CD4-positive, alpha-beta memory T cell (primary cell): ENCODE data around the gene AGAP1. TPM values are rescaled to one million over a fixed set of nuclear protein-coding genes. Genes with fewer than 3 reads are reported as not detected.

Source experiments
- CTCF ChIA-PET: fragments of 350-600 bp; sonication (Branson Sonifier 250); formaldehyde crosslinking; loops from one replicate; lab custom pipeline; 2021; ENCODE audit warnings: inconsistent platforms; ENCODE audit not compliant: partially characterized antibody; lab: Charles Lee
- POLR2A ChIA-PET: fragments of 350-600 bp; sonication (Branson Sonifier 250); formaldehyde crosslinking; loops from one replicate; lab custom pipeline; 2021; ENCODE audit not compliant: partially characterized antibody; lab: Charles Lee
- DNase-seq, 5 donors: peaks; one replicate each; pipeline versions ENCODE4 v3.0.0 to v3.0.0-alpha.2; 2020 to 2022; ENCODE audit warnings: mixed read lengths in 1 of 5
- H3K27ac ChIP-seq: one replicate; pipeline ENCODE4 v1.7.0; 2013; ENCODE audit warnings: low read depth, low read length
- H3K27me3 ChIP-seq: 2 replicates; pipeline ENCODE4 v1.7.0; 2013; ENCODE audit warnings: mild to moderate bottlenecking, low read length, moderate library complexity; ENCODE audit not compliant: insufficient read depth
- H3K36me3 ChIP-seq: 2 replicates; pipeline ENCODE4 v1.7.0; 2013; ENCODE audit warnings: mild to moderate bottlenecking, low read length, moderate library complexity; ENCODE audit not compliant: insufficient read depth
- H3K4me1 ChIP-seq: 2 replicates; pipeline ENCODE4 v1.7.0; 2013; ENCODE audit warnings: mild to moderate bottlenecking, low read length, moderate library complexity; ENCODE audit not compliant: insufficient read depth
- H3K4me3 ChIP-seq, 2 donors: one replicate each; pipeline ENCODE4 v1.7.0; 2013; ENCODE audit warnings: low read length in 2 of 2, mild to moderate bottlenecking in 1 of 2
- H3K9me3 ChIP-seq, 2 donors: one replicate each; pipeline ENCODE4 v1.7.0; 2013; ENCODE audit warnings: low read length in 2 of 2, control low read depth in 1 of 2; ENCODE audit not compliant: control insufficient read depth in 1 of 2
- H3K27ac Mint-ChIP-seq, 7 donors: one replicate each; pipeline ENCODE4 v1.8.0; 2020 to 2021; ENCODE audit warnings: mixed read lengths in 7 of 7, mild to moderate bottlenecking in 6 of 7, inconsistent platforms in 3 of 7, moderate library complexity in 3 of 7
- H3K27me3 Mint-ChIP-seq, 2 donors: one replicate each; pipeline ENCODE4 v1.8.0; 2020 to 2021; ENCODE audit warnings: mixed read lengths in 2 of 2
- H3K36me3 Mint-ChIP-seq, 2 donors: one replicate each; pipeline ENCODE4 v1.8.0; 2020 to 2021; ENCODE audit warnings: mixed read lengths in 2 of 2, inconsistent platforms in 1 of 2, mild to moderate bottlenecking in 1 of 2
- H3K4me1 Mint-ChIP-seq, 4 donors: one replicate each; pipeline ENCODE4 v1.8.0; 2020 to 2021; ENCODE audit warnings: mixed read lengths in 4 of 4, mild to moderate bottlenecking in 1 of 4
- H3K4me3 Mint-ChIP-seq, 8 donors: one replicate each; pipeline ENCODE4 v1.8.0; 2020 to 2021; ENCODE audit warnings: mixed read lengths in 8 of 8, mild to moderate bottlenecking in 7 of 8, moderate library complexity in 6 of 8, inconsistent platforms in 3 of 8
- H3K9me3 Mint-ChIP-seq, 8 donors: one replicate each; pipeline ENCODE4 v1.8.0; 2020 to 2021; ENCODE audit warnings: mixed read lengths in 8 of 8, mild to moderate bottlenecking in 5 of 8, inconsistent platforms in 3 of 8, moderate library complexity in 1 of 8
- intact Hi-C: fragments of 100-400 bp; cut with micrococcal nuclease; formaldehyde crosslinking; loops from one replicate; pipeline ENCODE4 v1.15.1; 2023
- polyA plus RNA-seq, 2 donors: library from polyadenylated mRNA; unstranded; fragments of 300-500 nt; fragmentation: Illumina TruSeq; gene quantifications; one replicate each; pipeline ENCODE4 v1.2.3, GENCODE V29; 2021
- total RNA-seq, 2 experiments: library from RNA; stranded (reverse); gene quantifications; one replicate each; pipeline ENCODE4 v1.2.3, GENCODE V29; 2021

Gene AGAP1
- total and polyA plus RNA-seq, 4 experiments from 2014 or later = 0.24 to 2.9 (median 1.9) TPM

DNA sequence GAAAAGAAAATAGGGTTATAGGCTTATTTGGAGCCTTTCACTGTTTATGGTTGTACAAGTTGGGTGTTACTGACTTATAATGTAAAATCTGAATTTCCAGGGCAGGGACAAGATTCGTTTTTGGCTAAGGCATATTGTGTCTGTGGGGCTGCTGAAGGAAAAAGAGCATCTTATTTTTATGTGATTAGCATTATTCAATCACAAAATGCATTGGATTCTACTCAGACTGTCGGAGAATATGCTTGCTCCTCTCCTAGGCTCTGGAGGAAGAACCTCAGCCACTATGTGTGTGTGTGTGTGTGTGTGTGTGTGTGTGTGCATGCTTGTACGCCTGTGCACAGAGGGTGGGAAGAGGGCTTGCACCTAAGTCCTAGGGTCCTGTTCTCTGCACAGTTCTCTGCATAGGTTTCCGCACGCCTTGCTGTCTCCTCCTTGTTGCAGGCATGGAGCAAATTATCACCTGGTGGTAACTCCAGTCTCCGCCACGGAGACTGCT is 44.3 kb downstream of the AGAP1 start:
- Mint-ChIP-seq H3K27me3 (peaks cover 2 to 4% of the 10 kb centered on the region in 2 donors), H3K36me3 (no peaks in the 10 kb centered on the region), H3K4me3 (no peak overlapping the region), H3K4me1 (no peaks in the 10 kb centered on the region), H3K27ac (no peak overlapping the region), H3K9me3 (peaks cover 0 to 2% (median 0%) of the 10 kb centered on the region in 8 donors)
- H3K4me3 ChIP-seq = no peak overlapping the region
- ChIA-PET CTCF (no interaction called here), POLR2A (no interaction called here)
- H3K27me3 ChIP-seq = no peaks in the 10 kb centered on the region
- intact Hi-C loops = no loop called here
- DNase-seq = no peak
- H3K27ac ChIP-seq = no peak overlapping the region
- no peaks in the 10 kb centered on the region for H3K36me3 ChIP-seq
- no peaks in the 10 kb centered on the region for H3K9me3 ChIP-seq
- H3K4me1 ChIP-seq = no peaks in the 10 kb centered on the region

DNA sequence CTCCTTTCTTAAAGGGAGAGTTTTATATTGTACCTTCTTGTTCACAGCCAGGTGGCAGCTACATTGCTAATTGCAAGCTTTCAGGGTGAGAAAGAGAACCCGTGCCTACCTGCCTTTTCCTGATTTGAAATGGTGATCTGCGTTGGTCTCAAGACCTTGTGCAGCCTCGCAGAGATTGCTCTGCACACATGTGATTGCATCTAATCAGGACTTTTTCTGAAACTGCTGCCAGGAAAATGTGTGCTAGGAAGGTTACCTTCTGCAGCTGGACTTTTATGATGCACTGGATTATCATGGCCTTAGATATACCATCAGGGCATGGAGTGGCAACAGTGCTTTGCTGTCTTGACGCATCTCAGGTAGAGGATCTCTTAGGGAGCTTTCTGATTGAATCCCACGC is 45.1 kb downstream of the AGAP1 start:
- intact Hi-C loops = no loop called here

DNA sequence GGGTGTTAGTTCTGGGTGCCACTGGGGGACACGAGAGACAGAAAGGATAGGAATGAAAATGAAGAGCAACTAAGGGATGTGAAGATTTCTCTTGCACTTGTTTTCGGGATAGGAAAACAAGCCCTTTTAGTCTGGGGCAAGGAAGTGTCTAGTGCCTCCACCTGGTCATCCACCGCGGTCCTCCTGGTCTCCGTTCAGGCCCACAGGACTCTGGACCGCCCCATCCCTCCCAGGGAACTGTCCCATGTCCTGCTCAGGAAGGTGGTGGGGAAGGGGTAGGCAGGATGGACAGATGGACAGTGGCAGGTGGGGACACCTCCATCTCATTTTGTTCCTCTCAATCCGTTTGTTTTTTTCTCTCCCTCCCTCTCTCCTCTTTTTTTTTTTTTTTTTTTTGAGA is 45.9 kb downstream of the AGAP1 start:
- H3K27me3 Mint-ChIP-seq = peaks cover 2 to 4% of the 10 kb centered on the region in 2 donors
- Histone ChIP-seq H3K9me3 (no peaks in the 10 kb centered on the region), H3K36me3 (no peaks in the 10 kb centered on the region), H3K4me3 (no peak overlapping the region), H3K27me3 (no peaks in the 10 kb centered on the region), H3K27ac (no peak overlapping the region), H3K4me1 (no peaks in the 10 kb centered on the region)
- no peaks in the 10 kb centered on the region for H3K4me1 Mint-ChIP-seq
- POLR2A ChIA-PET = no interaction called here
- intact Hi-C loops = no loop called here
- peaks cover 0 to 2% (median 0%) of the 10 kb centered on the region in 8 donors for H3K9me3 Mint-ChIP-seq
- CTCF ChIA-PET = no interaction called here
- H3K36me3 Mint-ChIP-seq = no peaks in the 10 kb centered on the region
- H3K4me3 Mint-ChIP-seq = no peak overlapping the region
- H3K27ac Mint-ChIP-seq = no peak overlapping the region
- no peak for DNase-seq

More for the DNA sequence above, 45.1 kb downstream of the AGAP1 start:
- Mint-ChIP-seq H3K27me3 (peaks cover 2 to 4% of the 10 kb centered on the region in 2 donors), H3K27ac (no peak overlapping the region), H3K4me1 (no peaks in the 10 kb centered on the region), H3K36me3 (no peaks in the 10 kb centered on the region), H3K4me3 (no peak overlapping the region), H3K9me3 (peaks cover 0 to 2% (median 0%) of the 10 kb centered on the region in 8 donors)
- Histone ChIP-seq H3K9me3 (no peaks in the 10 kb centered on the region), H3K4me3 (no peak overlapping the region), H3K27ac (no peak overlapping the region), H3K27me3 (no peaks in the 10 kb centered on the region), H3K4me1 (no peaks in the 10 kb centered on the region), H3K36me3 (no peaks in the 10 kb centered on the region)
- CTCF ChIA-PET = no interaction called here
- POLR2A ChIA-PET = no interaction called here
- DNase-seq = no peak

DNA sequence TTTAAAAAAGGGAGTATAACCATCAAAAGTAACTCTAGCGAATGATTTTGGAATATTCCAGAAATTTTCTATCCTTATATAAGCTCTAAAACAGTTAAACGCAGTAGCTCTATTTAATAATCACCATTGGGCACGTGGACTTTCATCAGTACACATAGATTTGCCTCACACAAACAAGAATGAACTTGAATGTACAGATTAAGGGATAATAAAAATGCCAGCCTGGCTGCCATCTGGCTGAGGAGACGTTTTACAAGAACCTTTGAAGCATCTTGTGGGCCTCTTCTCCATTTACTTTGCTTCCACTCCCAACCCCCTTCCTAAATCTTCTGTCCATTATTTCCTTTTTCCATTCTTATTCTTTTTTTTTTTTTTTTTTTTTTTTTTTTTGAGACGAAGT is 47.2 kb downstream of the AGAP1 start:
- no peak for DNase-seq

DNA sequence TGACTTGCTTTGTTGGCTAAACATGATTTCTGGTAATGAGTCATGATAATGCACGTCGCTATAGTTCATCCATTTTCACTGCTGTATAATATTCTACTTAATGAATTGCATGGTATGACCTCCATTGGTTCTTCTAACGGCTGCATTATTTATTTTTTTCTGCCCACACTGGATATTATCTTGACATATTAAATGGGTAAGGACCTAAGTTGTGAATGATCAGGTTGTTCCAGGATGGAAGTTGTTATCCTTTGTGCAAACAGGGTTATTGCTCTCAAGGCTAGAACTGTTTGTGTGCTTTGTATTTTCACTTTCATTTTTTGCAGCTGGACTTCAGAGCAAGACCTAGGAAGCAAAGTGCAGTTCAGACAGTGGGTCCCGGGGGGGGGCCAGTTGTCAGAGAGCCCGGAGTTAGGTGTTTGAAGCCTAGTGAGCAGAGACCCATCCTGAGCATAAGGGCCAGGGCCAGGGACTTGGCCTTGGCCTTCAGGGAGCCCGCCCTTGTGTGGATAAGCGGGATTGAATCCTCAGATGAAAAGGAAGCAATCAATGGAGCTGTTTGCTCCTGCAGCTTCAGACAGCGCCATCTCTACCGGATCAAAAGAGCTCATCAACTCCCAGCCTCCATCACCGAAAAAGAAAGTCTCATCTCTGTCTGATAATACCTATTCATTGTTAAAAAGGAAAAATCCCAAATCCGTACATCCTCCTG is 48.2 kb downstream of the AGAP1 start:
- DNase-seq = no peak
- H3K27ac ChIP-seq = no peak overlapping the region
- no peak overlapping the region for H3K4me3 Mint-ChIP-seq
- H3K27me3 Mint-ChIP-seq = peaks cover 4% of the 10 kb centered on the region in 2 donors
- peaks cover 0 to 2% (median 0%) of the 10 kb centered on the region in 8 donors for H3K9me3 Mint-ChIP-seq
- H3K4me1 ChIP-seq = no peaks in the 10 kb centered on the region
- intact Hi-C loops = no loop called here
- H3K27me3 ChIP-seq = no peaks in the 10 kb centered on the region
- ChIA-PET POLR2A (no interaction called here), CTCF (no interaction called here)
- no peak overlapping the region for H3K27ac Mint-ChIP-seq
- no peaks in the 10 kb centered on the region for H3K36me3 ChIP-seq
- no peaks in the 10 kb centered on the region for H3K4me1 Mint-ChIP-seq
- H3K4me3 ChIP-seq = no peak overlapping the region
- no peaks in the 10 kb centered on the region for H3K9me3 ChIP-seq
- H3K36me3 Mint-ChIP-seq = no peaks in the 10 kb centered on the region

More for the DNA sequence above, 47.2 kb downstream of the AGAP1 start:
- Mint-ChIP-seq H3K4me1 (no peaks in the 10 kb centered on the region), H3K9me3 (peaks cover 0 to 2% (median 0%) of the 10 kb centered on the region in 8 donors), H3K36me3 (no peaks in the 10 kb centered on the region), H3K4me3 (no peak overlapping the region), H3K27me3 (peaks cover 2 to 4% of the 10 kb centered on the region in 2 donors), H3K27ac (no peak overlapping the region)
- no peaks in the 10 kb centered on the region for H3K9me3 ChIP-seq
- ChIA-PET CTCF (no interaction called here), POLR2A (no interaction called here)
- H3K4me3 ChIP-seq = no peak overlapping the region
- H3K4me1 ChIP-seq = no peaks in the 10 kb centered on the region
- intact Hi-C loops = no loop called here
- H3K36me3 ChIP-seq = no peaks in the 10 kb centered on the region
- no peaks in the 10 kb centered on the region for H3K27me3 ChIP-seq
- H3K27ac ChIP-seq = no peak overlapping the region

DNA sequence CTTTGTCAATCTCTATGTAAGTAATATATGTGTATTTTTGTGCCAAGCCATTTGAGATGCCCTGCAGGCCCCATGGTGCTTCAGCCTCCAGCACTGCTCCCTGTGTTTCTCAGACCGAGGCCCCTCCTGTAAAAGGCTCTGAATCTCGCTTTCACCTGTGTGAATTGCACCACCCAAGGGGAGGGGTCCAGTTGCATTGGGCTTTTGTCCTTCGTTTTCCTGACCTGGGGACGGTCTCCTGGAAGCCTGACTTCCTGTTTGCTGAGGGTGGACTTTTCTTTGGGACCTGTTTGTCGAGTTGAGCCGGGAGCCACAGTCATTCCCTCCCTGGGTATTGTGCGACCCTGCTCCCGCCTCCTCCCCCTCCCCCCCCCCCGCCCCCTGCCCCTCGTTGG is 48.9 kb downstream of the AGAP1 start:
- POLR2A ChIA-PET = no interaction called here
- H3K27me3 Mint-ChIP-seq = peaks cover 4% of the 10 kb centered on the region in 2 donors
- intact Hi-C loops = no loop called here
- no peak overlapping the region for H3K4me3 ChIP-seq
- H3K4me1 ChIP-seq = no peaks in the 10 kb centered on the region
- H3K36me3 Mint-ChIP-seq = no peaks in the 10 kb centered on the region
- no peak overlapping the region for H3K4me3 Mint-ChIP-seq
- H3K27ac ChIP-seq = no peak overlapping the region
- H3K4me1 Mint-ChIP-seq = no peaks in the 10 kb centered on the region
- H3K9me3 ChIP-seq = no peaks in the 10 kb centered on the region
- no peaks in the 10 kb centered on the region for H3K27me3 ChIP-seq
- CTCF ChIA-PET = no interaction called here
- no peaks in the 10 kb centered on the region for H3K36me3 ChIP-seq
- no peak overlapping the region for H3K27ac Mint-ChIP-seq
- DNase-seq = no peak
- H3K9me3 Mint-ChIP-seq = peaks cover 0 to 2% (median 0%) of the 10 kb centered on the region in 8 donors

DNA sequence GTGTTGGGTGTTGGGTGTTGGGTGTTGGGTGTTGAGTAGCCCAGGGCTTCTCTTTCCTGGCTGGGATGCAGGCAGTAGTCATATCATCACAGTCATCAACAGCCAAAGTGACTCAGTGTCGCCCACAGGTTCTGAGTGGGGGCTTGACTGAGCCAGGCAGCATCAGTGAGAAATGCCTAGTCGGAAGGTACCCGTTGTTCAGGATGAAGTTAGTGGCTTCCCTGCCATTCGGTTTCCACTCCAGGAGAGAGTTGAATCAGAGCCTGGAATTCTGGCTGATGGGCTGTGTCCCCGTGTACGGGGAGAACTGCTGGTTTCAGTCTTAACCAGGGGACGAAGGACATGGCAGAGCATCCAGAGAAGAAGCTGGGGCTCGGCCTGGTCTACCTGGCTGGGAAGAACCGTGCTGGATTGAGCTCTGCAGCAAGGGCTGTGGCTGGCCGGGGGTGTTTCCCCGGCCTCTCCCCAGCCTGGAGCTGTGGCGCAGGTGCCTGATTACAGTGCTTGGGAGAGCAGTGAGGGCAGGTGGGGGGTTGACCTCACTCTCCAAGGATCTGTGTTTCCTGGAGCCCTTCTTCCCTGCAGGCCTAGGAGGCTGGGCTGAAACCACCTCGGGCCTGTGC is 49.4 kb downstream of the AGAP1 start:
- Histone ChIP-seq H3K9me3 (no peaks in the 10 kb centered on the region), H3K36me3 (no peaks in the 10 kb centered on the region), H3K27me3 (no peaks in the 10 kb centered on the region), H3K4me1 (no peaks in the 10 kb centered on the region), H3K27ac (no peak overlapping the region), H3K4me3 (no peak overlapping the region)
- peaks cover 0 to 2% (median 0%) of the 10 kb centered on the region in 8 donors for H3K9me3 Mint-ChIP-seq
- no peak overlapping the region for H3K27ac Mint-ChIP-seq
- H3K4me1 Mint-ChIP-seq = no peaks in the 10 kb centered on the region
- H3K27me3 Mint-ChIP-seq = peaks cover 4% of the 10 kb centered on the region in 2 donors
- H3K4me3 Mint-ChIP-seq = no peak overlapping the region
- no peaks in the 10 kb centered on the region for H3K36me3 Mint-ChIP-seq
- no peak for DNase-seq
- ChIA-PET CTCF (no interaction called here), POLR2A (no interaction called here)
- intact Hi-C loops = no loop called here
